ENCODE measurements around the gene DOK6.
A peak's percentile ranks its signal among the peaks of the same experiment; 100 is the strongest.

Gene DOK6

DNA sequence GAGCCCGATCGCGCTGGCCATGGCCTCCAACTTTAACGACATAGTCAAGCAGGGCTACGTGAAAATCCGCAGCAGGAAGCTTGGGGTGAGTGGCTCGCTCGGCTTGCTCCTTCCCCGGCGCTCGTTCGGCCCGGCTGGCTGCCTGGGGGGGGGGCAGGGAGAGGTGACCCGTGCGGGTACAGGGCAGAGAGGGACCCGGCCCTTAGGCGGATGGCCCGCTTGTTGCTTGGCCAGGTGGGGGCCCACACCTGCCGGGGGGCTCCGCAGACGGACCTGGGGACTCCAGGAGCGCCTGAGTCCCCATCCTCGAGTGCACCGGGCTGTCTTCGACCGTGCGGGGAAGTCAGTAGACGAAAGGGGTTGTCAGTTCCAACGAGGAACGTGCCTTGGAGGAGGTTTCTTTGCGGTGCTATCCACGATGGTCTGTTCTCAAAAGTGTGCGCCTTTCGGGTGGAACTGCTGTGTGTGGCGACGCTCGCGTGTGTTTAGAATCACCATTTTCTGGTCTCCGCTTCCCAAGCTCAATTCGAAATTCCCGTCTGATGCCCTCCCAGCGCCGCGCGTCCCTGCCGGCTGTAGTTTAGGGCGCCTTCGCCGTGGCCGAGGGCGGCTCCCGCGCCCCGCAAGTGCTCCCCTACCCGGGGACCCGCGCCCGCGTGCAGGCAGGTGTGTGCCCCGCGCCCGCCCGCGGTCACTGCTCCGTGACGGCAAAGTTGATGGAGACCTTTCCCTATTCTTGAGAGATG, 711 bp downstream of the DOK6 start:
- Histone ChIP-seq H3K79me1 (ENCODE audit: low read depth, low read length) (no peaks in the 10 kb centered on the region), H3K23ac (ENCODE audit: low read depth, low read length, poor library complexity) (peak overlapping the region; percentile 89), H2BK12ac (ENCODE audit: low read length) (no peak overlapping the region), H3K4me1 (ENCODE audit: control insufficient read depth in 2 of 2, insufficient read depth in 1 of 2, low read depth in 1 of 2, low read length in 2 of 2) (peaks cover 0 to 11% of the 10 kb centered on the region in 2 donors), H4K91ac (ENCODE audit: low read depth, low read length, poor library complexity) (no peak overlapping the region), H2BK120ac (ENCODE audit: low read depth, low read length) (no peak overlapping the region), H3K4me2 (ENCODE audit: insufficient read depth, low read length, poor library complexity, severe bottlenecking) (peak overlapping the region; percentile 94), H3K27me3 (ENCODE audit: control insufficient read depth in 3 of 3, insufficient read depth in 3 of 3, low read depth in 1 of 3, low read length in 3 of 3) (peaks cover 0 to 27% (median 12%) of the 10 kb centered on the region in 3 experiments), H3K9me3 (replicated peaks in 1 of 2; ENCODE audit: control insufficient read depth in 2 of 2, insufficient read depth in 1 of 2, low read depth in 1 of 2, low read length in 2 of 2) (peaks cover 2 to 5% of the 10 kb centered on the region in 2 donors), H2BK5ac (ENCODE audit: low read length) (no peak overlapping the region), H2AK5ac (ENCODE audit: low read depth, low read length) (no peak overlapping the region), H2AFZ (ENCODE audit: low read length) (peak overlapping the region; percentile 98), H3K36me3 (replicated peaks in 1 of 2; ENCODE audit: control insufficient read depth in 2 of 2, insufficient read depth in 2 of 2, low read length in 2 of 2) (no peaks in the 10 kb centered on the region), H3K27ac (replicated peaks; ENCODE audit: low read length) (no peak overlapping the region), H2BK15ac (ENCODE audit: low read length) (peak overlapping the region; percentile 67), H3K4me3 (ENCODE audit: low read length in 2 of 2) (peak overlapping the region; percentile 54 to 79), H4K8ac (ENCODE audit: low read depth, low read length) (no peak overlapping the region), H3K9ac (ENCODE audit: low read depth, low read length, poor library complexity) (peak overlapping the region; percentile 90), H3K18ac (ENCODE audit: low read length) (peak overlapping the region; percentile 97), H3K4ac (ENCODE audit: low read length) (no peak overlapping the region), H3K14ac (ENCODE audit: low read length) (no peak overlapping the region)
- no CpG with 5 or more reads among the region's 66 CpGs for WGBS, 2 donors (ENCODE audit: extremely low coverage in 2 of 2, insufficient read length in 2 of 2, insufficient replicate concordance in 1 of 2)
- DNase-seq (ENCODE audit: low spot score), result peak; percentile 27

DNA sequence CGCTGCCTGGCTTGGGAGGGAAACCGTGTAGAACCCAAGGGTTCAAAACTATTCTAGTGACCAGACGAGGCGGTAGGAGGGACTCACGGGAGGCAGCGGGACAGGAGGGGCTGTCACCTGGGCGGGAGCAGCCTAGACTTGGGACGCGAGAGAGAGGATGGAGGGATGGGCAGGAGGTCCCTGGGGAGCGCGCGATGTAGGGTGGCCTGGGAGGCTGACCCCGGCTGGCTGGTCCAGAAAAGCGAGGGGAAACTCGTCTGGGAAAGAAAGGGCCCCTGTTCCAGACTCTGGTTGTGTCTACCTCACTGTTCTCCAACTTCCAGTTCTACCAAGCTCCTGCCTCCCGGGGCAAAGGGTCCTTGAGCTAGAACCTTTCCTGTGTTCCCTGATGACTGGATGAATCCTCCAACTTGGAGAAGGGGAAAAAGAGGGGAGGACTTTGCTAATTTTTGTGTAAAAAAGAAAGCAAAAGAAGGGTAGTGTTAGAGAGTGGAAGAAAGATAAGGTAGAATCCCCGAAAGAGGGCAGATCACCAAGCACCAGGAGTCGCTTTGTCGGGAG, 1.4 kb downstream of the DOK6 start:
- H2AK5ac ChIP-seq (ENCODE audit: low read depth, low read length), result no peak overlapping the region
- no peak overlapping the region for H4K91ac ChIP-seq (ENCODE audit: low read depth, low read length, poor library complexity)
- peak overlapping the region; percentile 55 for H3K23ac ChIP-seq (ENCODE audit: low read depth, low read length, poor library complexity)
- H2BK15ac ChIP-seq (ENCODE audit: low read length), result no peak overlapping the region
- no peak overlapping the region for H3K27ac ChIP-seq (replicated peaks; ENCODE audit: low read length)
- DNase-seq (ENCODE audit: low spot score), result no peak
- no peak overlapping the region for H3K14ac ChIP-seq (ENCODE audit: low read length)
- H3K9ac ChIP-seq (ENCODE audit: low read depth, low read length, poor library complexity), result no peak overlapping the region
- H2AFZ ChIP-seq (ENCODE audit: low read length), result peak overlapping the region; percentile 98
- no peak overlapping the region for H2BK120ac ChIP-seq (ENCODE audit: low read depth, low read length)
- H3K18ac ChIP-seq (ENCODE audit: low read length), result peak overlapping the region; percentile 80
- peak overlapping the region; percentile 94 for H3K4me2 ChIP-seq (ENCODE audit: insufficient read depth, low read length, poor library complexity, severe bottlenecking)
- no peaks in the 10 kb centered on the region for H3K79me1 ChIP-seq (ENCODE audit: low read depth, low read length)
- peaks cover 0 to 11% of the 10 kb centered on the region in 2 donors for H3K4me1 ChIP-seq (ENCODE audit: control insufficient read depth in 2 of 2, insufficient read depth in 1 of 2, low read depth in 1 of 2, low read length in 2 of 2)
- no peak overlapping the region for H2BK12ac ChIP-seq (ENCODE audit: low read length)
- no peak overlapping the region for H4K8ac ChIP-seq (ENCODE audit: low read depth, low read length)
- peak overlapping the region; percentile 54 to 79 for H3K4me3 ChIP-seq (ENCODE audit: low read length in 2 of 2)
- no CpG with 5 or more reads among the region's 19 CpGs for WGBS, 2 donors (ENCODE audit: extremely low coverage in 2 of 2, insufficient read length in 2 of 2, insufficient replicate concordance in 1 of 2)
- no peak overlapping the region for H3K4ac ChIP-seq (ENCODE audit: low read length)
- H2BK5ac ChIP-seq (ENCODE audit: low read length), result no peak overlapping the region
- H3K9me3 ChIP-seq (replicated peaks in 1 of 2; ENCODE audit: control insufficient read depth in 2 of 2, insufficient read depth in 1 of 2, low read depth in 1 of 2, low read length in 2 of 2), result peaks cover 2 to 5% of the 10 kb centered on the region in 2 donors
- H3K36me3 ChIP-seq (replicated peaks in 1 of 2; ENCODE audit: control insufficient read depth in 2 of 2, insufficient read depth in 2 of 2, low read length in 2 of 2), result no peaks in the 10 kb centered on the region
- H3K27me3 ChIP-seq (ENCODE audit: control insufficient read depth in 3 of 3, insufficient read depth in 3 of 3, low read depth in 1 of 3, low read length in 3 of 3), result peaks cover 0 to 27% (median 12%) of the 10 kb centered on the region in 3 experiments

- H3K27me3 ChIP-seq (ENCODE audit: control insufficient read depth in 3 of 3, insufficient read depth in 3 of 3, low read depth in 1 of 3, low read length in 3 of 3), result peaks cover 0 to 27% (median 12%) of the 10 kb centered on the region in 3 experiments
- H3K27ac ChIP-seq (replicated peaks; ENCODE audit: low read length), result no peak overlapping the region
- peaks cover 0 to 11% of the 10 kb centered on the region in 2 donors for H3K4me1 ChIP-seq (ENCODE audit: control insufficient read depth in 2 of 2, insufficient read depth in 1 of 2, low read depth in 1 of 2, low read length in 2 of 2)
- H3K9me3 ChIP-seq (replicated peaks in 1 of 2; ENCODE audit: control insufficient read depth in 2 of 2, insufficient read depth in 1 of 2, low read depth in 1 of 2, low read length in 2 of 2), result peaks cover 2 to 5% of the 10 kb centered on the region in 2 donors
- no peak overlapping the region for H3K4ac ChIP-seq (ENCODE audit: low read length)
- H2BK120ac ChIP-seq (ENCODE audit: low read depth, low read length), result no peak overlapping the region
- peak overlapping the region; percentile 63 for H3K14ac ChIP-seq (ENCODE audit: low read length)
- no peak overlapping the region for H3K9ac ChIP-seq (ENCODE audit: low read depth, low read length, poor library complexity)
- H2BK12ac ChIP-seq (ENCODE audit: low read length), result no peak overlapping the region
- H2AK5ac ChIP-seq (ENCODE audit: low read depth, low read length), result no peak overlapping the region
- peak overlapping the region in 1 of 2 donors; percentile 33 for H3K4me3 ChIP-seq (ENCODE audit: low read length in 2 of 2)
- H2BK15ac ChIP-seq (ENCODE audit: low read length), result no peak overlapping the region
- H3K79me1 ChIP-seq (ENCODE audit: low read depth, low read length), result no peaks in the 10 kb centered on the region
- DNase-seq (ENCODE audit: low spot score), result peak; percentile 15
- no peaks in the 10 kb centered on the region for H3K36me3 ChIP-seq (replicated peaks in 1 of 2; ENCODE audit: control insufficient read depth in 2 of 2, insufficient read depth in 2 of 2, low read length in 2 of 2)
- WGBS, 2 donors (ENCODE audit: extremely low coverage in 2 of 2, insufficient read length in 2 of 2, insufficient replicate concordance in 1 of 2), result no CpG with 5 or more reads among the region's 20 CpGs
- no peak overlapping the region for H2AFZ ChIP-seq (ENCODE audit: low read length)
- peak overlapping the region; percentile 48 for H3K23ac ChIP-seq (ENCODE audit: low read depth, low read length, poor library complexity)
- H2BK5ac ChIP-seq (ENCODE audit: low read length), result no peak overlapping the region
- peak overlapping the region; percentile 35 for H3K18ac ChIP-seq (ENCODE audit: low read length)
- H3K4me2 ChIP-seq (ENCODE audit: insufficient read depth, low read length, poor library complexity, severe bottlenecking), result peak overlapping the region; percentile 94
- H4K91ac ChIP-seq (ENCODE audit: low read depth, low read length, poor library complexity), result no peak overlapping the region
- no peak overlapping the region for H4K8ac ChIP-seq (ENCODE audit: low read depth, low read length)
Observed at GRCh38 chr18:69402533-69402989, 1.9 kb downstream of the DOK6 start.

- Histone ChIP-seq H3K4ac (ENCODE audit: low read length) (no peak overlapping the region), H3K4me2 (ENCODE audit: insufficient read depth, low read length, poor library complexity, severe bottlenecking) (no peak overlapping the region)
Observed at GRCh38 chr18:69408522-69408921, 7.8 kb downstream of the DOK6 start.

More at GRCh38 chr18:69408522-69408921, 7.8 kb downstream of the DOK6 start:
- Histone ChIP-seq H3K27me3 (ENCODE audit: control insufficient read depth in 3 of 3, insufficient read depth in 3 of 3, low read depth in 1 of 3, low read length in 3 of 3) (peaks cover 0 to 4% (median 0%) of the 10 kb centered on the region in 3 experiments), H2AK5ac (ENCODE audit: low read depth, low read length) (no peak overlapping the region), H3K9ac (ENCODE audit: low read depth, low read length, poor library complexity) (no peak overlapping the region), H3K23ac (ENCODE audit: low read depth, low read length, poor library complexity) (no peak overlapping the region), H3K14ac (ENCODE audit: low read length) (no peak overlapping the region), H3K18ac (ENCODE audit: low read length) (no peak overlapping the region), H3K79me1 (ENCODE audit: low read depth, low read length) (no peaks in the 10 kb centered on the region), H4K8ac (ENCODE audit: low read depth, low read length) (no peak overlapping the region), H4K91ac (ENCODE audit: low read depth, low read length, poor library complexity) (no peak overlapping the region), H2BK5ac (ENCODE audit: low read length) (no peak overlapping the region), H3K4me1 (ENCODE audit: control insufficient read depth in 2 of 2, insufficient read depth in 1 of 2, low read depth in 1 of 2, low read length in 2 of 2) (no peaks in the 10 kb centered on the region), H3K9me3 (replicated peaks in 1 of 2; ENCODE audit: control insufficient read depth in 2 of 2, insufficient read depth in 1 of 2, low read depth in 1 of 2, low read length in 2 of 2) (no peaks in the 10 kb centered on the region), H2BK120ac (ENCODE audit: low read depth, low read length) (no peak overlapping the region), H3K27ac (replicated peaks; ENCODE audit: low read length) (no peak overlapping the region), H3K4me3 (ENCODE audit: low read length in 2 of 2) (no peak overlapping the region), H3K36me3 (replicated peaks in 1 of 2; ENCODE audit: control insufficient read depth in 2 of 2, insufficient read depth in 2 of 2, low read length in 2 of 2) (no peaks in the 10 kb centered on the region), H2AFZ (ENCODE audit: low read length) (no peak overlapping the region), H2BK12ac (ENCODE audit: low read length) (no peak overlapping the region), H2BK15ac (ENCODE audit: low read length) (no peak overlapping the region)
- DNase-seq (ENCODE audit: low spot score), result no peak
- WGBS, 2 donors (ENCODE audit: extremely low coverage in 2 of 2, insufficient read length in 2 of 2, insufficient replicate concordance in 1 of 2), result no CpG with 5 or more reads among the region's 1 CpG
